Iris pigment epithelial cell (primary cell): ENCODE data around the gene ST8SIA2.

Experiments used
- DNase-seq: peaks from one replicate; pipeline ENCODE4 v3.0.0-alpha.2; 2011; ENCODE audit warnings: low read depth

The ST8SIA2 gene, protein sequence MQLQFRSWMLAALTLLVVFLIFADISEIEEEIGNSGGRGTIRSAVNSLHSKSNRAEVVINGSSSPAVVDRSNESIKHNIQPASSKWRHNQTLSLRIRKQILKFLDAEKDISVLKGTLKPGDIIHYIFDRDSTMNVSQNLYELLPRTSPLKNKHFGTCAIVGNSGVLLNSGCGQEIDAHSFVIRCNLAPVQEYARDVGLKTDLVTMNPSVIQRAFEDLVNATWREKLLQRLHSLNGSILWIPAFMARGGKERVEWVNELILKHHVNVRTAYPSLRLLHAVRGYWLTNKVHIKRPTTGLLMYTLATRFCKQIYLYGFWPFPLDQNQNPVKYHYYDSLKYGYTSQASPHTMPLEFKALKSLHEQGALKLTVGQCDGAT

GRCh38 chr15:92393071-92393979, at the start of gene ST8SIA2:
TSS of gene ST8SIA2 (plus strand) at chr15:92393881. CDS start at chr15:92394065, 184 bp downstream.
- DNase-seq = no peak

GRCh38 chr15:92343924-92344643, 49.6 kb upstream of the ST8SIA2 start:
- no peak for DNase-seq

GRCh38 chr15:92346063-92346462, 47.6 kb upstream of the ST8SIA2 start:
- no peak for DNase-seq

DNA sequence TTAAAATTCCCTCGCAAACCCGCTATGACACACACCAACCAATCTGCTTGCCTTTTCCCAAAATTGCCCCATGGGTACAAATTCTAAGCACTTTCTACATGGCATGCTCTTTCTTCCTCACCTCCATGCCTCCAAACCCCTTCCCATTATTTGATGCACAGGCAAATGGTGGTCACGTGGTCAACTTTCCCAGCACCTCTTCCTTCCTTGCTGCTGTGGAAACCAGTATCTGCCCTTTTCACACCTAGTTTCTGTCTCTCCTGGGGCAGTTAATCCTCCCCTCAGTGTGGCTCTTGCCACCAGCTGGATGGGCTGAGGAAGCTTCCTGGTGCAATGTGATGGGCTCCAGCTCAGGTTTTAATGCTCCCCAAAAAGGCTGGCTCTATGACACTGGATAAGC, 38.4 kb upstream of the ST8SIA2 start:
- DNase-seq = no peak

GRCh38 chr15:92361321-92362000, 32.2 kb upstream of the ST8SIA2 start:
- DNase-seq = no peak

GRCh38 chr15:92362001-92362350, 31.7 kb upstream of the ST8SIA2 start:
- no peak for DNase-seq

- no peak for DNase-seq
These were observed 28.6 kb upstream of the ST8SIA2 start for GRCh38 chr15:92365084-92365483.

GRCh38 chr15:92365906-92366305, 27.8 kb upstream of the ST8SIA2 start:
- DNase-seq = no peak

GRCh38 chr15:92366381-92366780, 27.3 kb upstream of the ST8SIA2 start:
- no peak for DNase-seq

GRCh38 chr15:92375057-92375456, 18.6 kb upstream of the ST8SIA2 start:
- DNase-seq = no peak

GRCh38 chr15:92376109-92376508, 17.6 kb upstream of the ST8SIA2 start:
- DNase-seq = no peak

- DNase-seq = no peak
These were observed 16.4 kb upstream of the ST8SIA2 start for GRCh38 chr15:92377083-92377789.

- DNase-seq = no peak
These were observed 10.0 kb upstream of the ST8SIA2 start for GRCh38 chr15:92383519-92384324.

GRCh38 chr15:92384381-92384780, 9.3 kb upstream of the ST8SIA2 start:
- DNase-seq = no peak

DNA sequence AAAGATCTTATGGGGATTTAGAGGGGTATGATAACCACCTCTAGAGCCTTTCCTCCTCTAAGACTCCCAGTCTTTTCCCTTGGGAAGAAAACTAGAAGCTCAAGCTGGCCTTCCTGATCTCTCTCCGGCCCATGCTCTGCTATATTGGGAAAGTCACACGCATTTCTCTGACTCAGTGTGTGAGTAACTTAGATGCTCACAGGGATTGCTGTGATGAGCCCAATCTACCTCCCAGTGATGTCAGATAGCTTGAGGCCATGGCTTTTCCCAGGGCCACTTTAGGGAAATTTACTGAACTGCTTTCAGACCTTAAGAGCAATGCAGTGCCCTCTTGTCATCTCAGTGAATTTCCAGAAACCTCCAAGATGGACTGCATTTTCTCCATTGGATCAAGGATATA, 8.6 kb upstream of the ST8SIA2 start:
- DNase-seq = no peak

DNA sequence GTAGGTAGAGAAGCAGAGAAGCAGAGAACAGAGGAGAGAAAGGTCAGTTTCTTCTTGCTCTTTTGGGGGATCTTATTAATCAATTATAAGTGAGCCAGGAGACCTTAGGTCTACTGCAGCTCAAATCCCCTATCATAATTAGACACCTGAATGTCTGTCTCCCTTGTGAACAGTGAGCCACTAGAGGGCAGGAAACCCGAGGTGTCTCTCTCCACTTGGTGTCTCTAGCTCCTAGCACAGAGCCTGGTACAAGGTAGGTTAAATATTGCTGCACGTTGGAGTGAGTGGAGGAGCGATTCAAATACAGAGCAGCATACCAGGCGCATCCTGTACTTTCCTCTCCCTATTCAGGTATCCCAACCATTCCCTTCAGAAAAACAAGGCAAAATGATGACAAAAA, 2.0 kb upstream of the ST8SIA2 start:
- peak; percentile 20 for DNase-seq

DNA sequence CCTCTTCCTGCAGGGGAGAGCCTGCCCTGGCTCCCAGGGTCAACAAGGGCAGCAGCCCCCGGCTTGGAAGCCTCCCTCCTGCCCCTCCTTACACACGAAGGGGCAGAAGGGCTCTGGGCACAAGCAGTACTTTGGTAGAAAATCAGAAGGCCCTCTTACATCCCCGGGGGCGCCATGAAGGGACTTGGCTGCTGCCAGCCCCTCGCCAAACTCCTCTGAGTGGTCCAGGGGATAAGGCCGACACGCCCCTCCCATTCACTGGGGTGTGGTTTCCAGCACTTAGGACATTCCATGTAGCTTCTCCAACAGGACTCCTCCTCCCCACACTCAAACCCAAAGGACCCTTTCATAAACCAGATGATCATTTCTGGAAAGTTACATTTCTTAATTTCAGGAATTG, 1.2 kb upstream of the ST8SIA2 start:
- DNase-seq = no peak

- DNase-seq = peak; percentile 3
These were observed 263 bp downstream of the ST8SIA2 start for GRCh38 chr15:92393980-92394308.

- no peak for DNase-seq
These were observed 822 bp downstream of the ST8SIA2 start for GRCh38 chr15:92394309-92395097.
